Measurements from ENCODE around the gene ALG11. TPM values are rescaled to one million over a fixed set of nuclear protein-coding genes. Genes with fewer than 3 reads are reported as not detected.
"Not testable (repeated sequence)": the region's sequence is repeated elsewhere in the genome, so short reads cannot be mapped to it uniquely, and the experiment has no call there.

The ALG11 gene
- total RNA-seq (2014; rRNA removed; shearing (Covaris generic)), result 14.8 and 25.1 TPM in 2 replicates

- DNase-seq (ENCODE audit: low spot score), result peak; percentile 99
- in situ Hi-C loops (cut with HindIII; ENCODE audit: low sequenced_read_pairs), result no loop called here
Measured at GRCh38 chr13:52011632-52012511, at the start of gene ALG11. TSS of gene ALG11 (plus strand) at chr13:52012398. CDS start at chr13:52012419, 21 bp downstream.

- DNase-seq (ENCODE audit: low spot score), result no peak
- in situ Hi-C loops (cut with HindIII; ENCODE audit: low sequenced_read_pairs), result no loop called here
Measured at GRCh38 chr13:51966186-51966585, 46.0 kb upstream of the ALG11 start.

- in situ Hi-C loops (cut with HindIII; ENCODE audit: low sequenced_read_pairs), result no loop called here
- DNase-seq (ENCODE audit: low spot score), result no peak
Measured at GRCh38 chr13:51967482-51968446, 44.4 kb upstream of the ALG11 start.

DNA sequence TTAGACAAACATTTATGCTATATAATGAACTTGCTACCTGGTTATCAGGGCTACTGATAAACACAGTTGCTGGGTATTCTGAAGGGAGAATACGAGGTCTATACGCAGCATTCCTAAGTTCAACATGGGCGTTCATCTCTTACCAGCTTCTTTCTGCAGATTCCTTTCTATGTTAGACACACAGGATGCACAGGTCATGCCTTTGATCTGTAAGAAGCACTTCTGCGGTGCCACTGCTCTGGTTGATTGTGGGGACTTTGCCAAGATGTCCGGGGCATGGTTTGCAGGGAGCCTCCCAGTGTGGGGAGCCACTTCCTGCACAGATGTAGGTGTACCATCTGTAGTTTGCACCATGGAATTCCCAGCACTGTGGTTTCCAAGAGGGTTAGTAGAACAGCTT, 41.8 kb upstream of the ALG11 start:
- DNase-seq (ENCODE audit: low spot score), result no peak
- in situ Hi-C loops (cut with HindIII; ENCODE audit: low sequenced_read_pairs), result no loop called here

- in situ Hi-C loops (cut with HindIII; ENCODE audit: low sequenced_read_pairs), result no loop called here
- no peak for DNase-seq (ENCODE audit: low spot score)
Measured at GRCh38 chr13:51971520-51972426, 40.4 kb upstream of the ALG11 start.

- no peak for DNase-seq (ENCODE audit: low spot score)
- in situ Hi-C loops (cut with HindIII; ENCODE audit: low sequenced_read_pairs), result no loop called here
Measured at GRCh38 chr13:51974482-51974881, 37.7 kb upstream of the ALG11 start.

DNA sequence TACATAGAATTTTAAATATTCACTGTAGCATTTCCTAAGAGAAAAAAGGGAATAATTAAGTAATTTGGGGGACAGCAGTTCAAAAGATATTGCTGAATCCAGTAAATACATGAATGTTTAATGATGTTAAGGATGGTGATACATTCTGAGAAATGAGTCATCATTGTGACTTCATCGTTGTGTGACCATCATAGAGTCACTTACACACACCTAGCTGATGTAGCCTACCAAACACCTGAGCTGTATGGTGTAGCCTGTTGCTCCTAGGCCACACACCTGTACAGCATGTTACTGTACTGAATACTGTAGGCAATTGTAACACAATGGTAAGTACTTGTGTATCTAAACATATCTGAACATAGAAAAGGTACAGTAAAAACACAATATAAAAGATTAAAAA, 35.8 kb upstream of the ALG11 start:
- in situ Hi-C loops (cut with HindIII; ENCODE audit: low sequenced_read_pairs), result no loop called here
- no peak for DNase-seq (ENCODE audit: low spot score)

GRCh38 chr13:51976890-51977289, 35.3 kb upstream of the ALG11 start:
- no peak for DNase-seq (ENCODE audit: low spot score)
- in situ Hi-C loops (cut with HindIII; ENCODE audit: low sequenced_read_pairs), result no loop called here

GRCh38 chr13:51977625-51978024, 34.6 kb upstream of the ALG11 start:
- no peak for DNase-seq (ENCODE audit: low spot score)
- in situ Hi-C loops (cut with HindIII; ENCODE audit: low sequenced_read_pairs), result no loop called here

DNA sequence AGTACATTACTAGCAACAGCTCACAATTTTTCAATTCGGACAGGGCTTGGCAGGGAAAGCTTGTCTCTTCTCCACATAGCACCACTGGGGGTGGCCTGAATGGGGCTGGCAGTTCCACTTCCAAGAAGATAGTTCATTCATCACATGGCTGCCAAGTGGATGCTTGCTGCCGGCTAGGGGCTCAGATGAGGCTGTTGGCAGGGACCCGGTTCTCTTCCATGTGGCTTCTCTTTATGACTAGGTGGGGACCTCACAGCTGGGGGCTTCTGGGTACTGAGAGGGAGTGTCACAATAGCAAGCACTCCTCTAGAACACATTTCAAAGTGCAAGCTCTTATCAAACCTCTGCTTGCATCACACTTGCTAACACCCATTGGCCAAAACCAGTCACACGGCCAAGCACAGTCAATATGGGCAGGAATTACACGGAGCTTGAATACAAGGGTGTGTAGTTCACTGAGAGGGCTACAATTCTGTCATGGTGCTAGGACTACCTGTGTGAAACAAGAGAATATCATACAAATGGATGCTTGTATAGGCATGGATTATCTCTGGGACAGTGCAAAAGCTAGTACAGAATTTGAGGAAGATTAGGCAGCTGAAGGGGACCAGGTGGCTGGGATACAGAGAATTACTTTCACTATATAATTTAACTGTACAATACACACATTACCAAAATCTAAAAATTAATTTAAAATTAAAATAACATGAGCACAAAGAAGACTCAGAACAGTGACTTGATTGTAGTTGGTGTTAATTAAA, 33.2 kb upstream of the ALG11 start:
- in situ Hi-C loops (cut with HindIII; ENCODE audit: low sequenced_read_pairs), result no loop called here
- DNase-seq (ENCODE audit: low spot score), result no peak

- no peak for DNase-seq (ENCODE audit: low spot score)
- in situ Hi-C loops (cut with HindIII; ENCODE audit: low sequenced_read_pairs), result no loop called here
Measured at GRCh38 chr13:51980908-51981307, 31.3 kb upstream of the ALG11 start.

DNA sequence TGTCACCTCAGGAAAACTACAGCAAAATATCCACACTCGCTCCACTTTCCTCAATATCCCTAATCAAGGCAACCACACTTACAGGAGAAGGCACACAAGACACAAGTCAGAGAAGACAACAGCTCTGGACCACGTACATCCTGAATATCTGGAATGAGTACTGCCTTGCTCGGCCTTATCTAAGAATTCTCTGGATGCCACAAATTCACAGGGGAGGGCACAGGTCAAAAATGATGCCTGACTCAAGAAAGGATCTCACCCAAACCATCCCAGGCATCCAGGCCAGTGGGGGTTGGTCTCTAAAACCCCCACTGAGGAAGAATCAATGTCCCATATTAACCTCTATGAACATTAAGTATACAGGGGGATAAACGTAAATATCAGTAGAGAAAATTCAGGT, 30.8 kb upstream of the ALG11 start:
- DNase-seq (ENCODE audit: low spot score), result no peak
- in situ Hi-C loops (cut with HindIII; ENCODE audit: low sequenced_read_pairs), result no loop called here

- DNase-seq (ENCODE audit: low spot score); in situ Hi-C loops (cut with HindIII; ENCODE audit: low sequenced_read_pairs): not testable (repeated sequence)
Measured at GRCh38 chr13:51983292-51983691, 28.9 kb upstream of the ALG11 start.

GRCh38 chr13:51984904-51985303, 27.3 kb upstream of the ALG11 start:
- DNase-seq (ENCODE audit: low spot score); in situ Hi-C loops (cut with HindIII; ENCODE audit: low sequenced_read_pairs): not testable (repeated sequence)

DNA sequence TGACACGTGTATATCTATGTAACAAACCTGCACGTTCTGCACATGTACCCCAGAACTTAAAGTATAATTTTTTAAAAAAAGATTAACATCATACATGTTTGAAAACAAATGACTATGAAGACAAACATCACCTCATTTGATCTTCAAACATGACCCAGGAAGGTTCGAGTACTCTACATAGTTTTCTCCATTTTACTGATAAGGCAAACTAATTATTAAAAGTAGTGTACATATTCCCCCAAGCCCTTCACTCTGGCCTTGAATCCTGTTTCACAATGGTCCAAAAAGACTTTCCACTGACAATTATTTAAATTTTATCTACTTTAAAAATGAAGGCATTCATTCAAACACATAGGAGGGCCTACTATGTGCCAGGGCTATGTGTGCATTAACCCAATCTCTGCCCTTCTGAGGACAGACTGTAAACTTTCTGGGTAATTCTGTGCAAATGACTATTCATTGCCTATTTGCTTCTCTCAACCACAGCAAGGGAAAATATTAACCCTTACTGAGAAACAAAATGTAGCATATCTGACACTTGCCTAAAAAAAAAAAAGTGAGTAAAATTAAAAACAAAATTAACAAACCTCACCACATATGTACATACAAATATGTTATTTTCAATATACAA, 23.1 kb upstream of the ALG11 start:
- no peak for DNase-seq (ENCODE audit: low spot score)
- in situ Hi-C loops (cut with HindIII; ENCODE audit: low sequenced_read_pairs), result no loop called here

GRCh38 chr13:51993713-51994112, 18.5 kb upstream of the ALG11 start:
- no peak for DNase-seq (ENCODE audit: low spot score)
- in situ Hi-C loops (cut with HindIII; ENCODE audit: low sequenced_read_pairs), result no loop called here

DNA sequence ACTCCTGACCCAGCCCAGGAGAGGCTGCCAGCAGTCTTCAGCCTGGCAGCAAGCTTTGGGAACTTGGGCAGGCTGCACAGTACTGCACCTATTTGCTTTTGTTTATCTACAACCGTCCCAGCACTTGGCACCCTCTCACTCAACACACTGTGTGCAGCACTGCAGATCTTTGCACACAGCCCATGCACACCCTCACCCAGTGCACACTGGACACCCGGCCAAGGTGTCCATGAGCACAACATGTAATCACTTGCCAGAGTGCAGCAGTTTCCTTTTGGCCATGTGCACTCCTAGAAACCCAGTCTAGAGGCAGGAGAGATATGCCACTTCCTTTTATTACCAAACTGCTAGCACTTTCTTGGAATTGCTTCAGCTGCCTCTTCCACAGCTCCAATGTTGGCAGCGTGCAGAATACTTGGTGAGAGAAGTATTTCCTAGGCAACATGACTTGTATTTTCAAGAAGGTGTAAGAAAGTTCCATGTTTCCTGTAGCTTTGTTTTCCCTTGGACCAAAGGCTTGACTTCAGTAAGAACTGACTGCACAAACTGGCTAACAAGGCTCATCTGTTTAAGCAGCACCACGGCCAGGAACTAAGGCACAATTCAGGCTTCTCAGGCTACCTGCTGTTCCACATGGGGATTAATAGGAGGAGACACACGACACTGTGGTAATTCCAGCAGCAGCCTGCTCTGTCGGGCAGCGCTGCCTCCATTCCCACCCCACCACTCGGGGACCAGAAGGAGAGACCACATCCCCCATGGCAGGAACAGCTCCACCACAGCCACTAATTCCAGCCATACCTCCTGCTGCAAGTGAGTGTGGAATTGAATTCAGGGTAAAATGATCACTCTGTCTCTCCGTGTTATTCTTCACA, 16.3 kb upstream of the ALG11 start:
- in situ Hi-C loops (cut with HindIII; ENCODE audit: low sequenced_read_pairs), result no loop called here
- DNase-seq (ENCODE audit: low spot score), result peak; percentile 63
